NCI-H1930 (cell line): Measurements from ENCODE around the gene CPNE5.

Experiments
- DNase-seq, 2 experiments: peaks; one replicate each; lab custom pipeline; 2025; lab: John Stamatoyannopoulos, UW

CPNE5 gene

GRCh38 chr6:36838896-36839748 is at the start of gene CPNE5:
Gene CPNE5, minus strand, starts transcription at chr6:36839444. Its CDS starts 67 bp downstream, at chr6:36839377.
- DNase-seq: no peak

DNA sequence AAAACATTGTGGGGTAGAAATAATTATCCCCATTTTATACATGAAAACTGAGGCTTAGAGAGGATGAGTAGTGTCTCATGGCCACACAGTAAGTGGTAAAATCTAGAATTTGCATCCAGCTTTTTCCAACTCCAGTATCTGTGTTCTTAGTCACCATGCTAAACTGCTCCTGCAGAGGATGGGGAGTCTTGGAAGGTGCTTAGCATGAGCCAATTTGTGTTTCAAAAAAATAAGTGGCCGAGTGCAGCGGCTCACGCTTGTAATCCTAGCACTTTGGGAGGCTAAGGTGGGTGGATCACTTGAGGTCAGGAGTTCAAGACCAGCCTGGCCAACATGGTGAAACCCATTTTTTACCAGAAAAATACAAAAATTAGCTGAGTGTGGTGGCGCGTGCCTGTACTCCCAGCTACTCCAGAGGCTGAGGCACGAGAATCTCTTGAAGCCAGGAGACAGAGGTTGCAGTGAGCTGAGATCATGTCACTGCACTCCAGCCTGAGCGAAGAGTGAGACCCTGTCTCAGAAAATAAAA is 48.9 kb upstream of the CPNE5 start:
- no peak for DNase-seq

DNA sequence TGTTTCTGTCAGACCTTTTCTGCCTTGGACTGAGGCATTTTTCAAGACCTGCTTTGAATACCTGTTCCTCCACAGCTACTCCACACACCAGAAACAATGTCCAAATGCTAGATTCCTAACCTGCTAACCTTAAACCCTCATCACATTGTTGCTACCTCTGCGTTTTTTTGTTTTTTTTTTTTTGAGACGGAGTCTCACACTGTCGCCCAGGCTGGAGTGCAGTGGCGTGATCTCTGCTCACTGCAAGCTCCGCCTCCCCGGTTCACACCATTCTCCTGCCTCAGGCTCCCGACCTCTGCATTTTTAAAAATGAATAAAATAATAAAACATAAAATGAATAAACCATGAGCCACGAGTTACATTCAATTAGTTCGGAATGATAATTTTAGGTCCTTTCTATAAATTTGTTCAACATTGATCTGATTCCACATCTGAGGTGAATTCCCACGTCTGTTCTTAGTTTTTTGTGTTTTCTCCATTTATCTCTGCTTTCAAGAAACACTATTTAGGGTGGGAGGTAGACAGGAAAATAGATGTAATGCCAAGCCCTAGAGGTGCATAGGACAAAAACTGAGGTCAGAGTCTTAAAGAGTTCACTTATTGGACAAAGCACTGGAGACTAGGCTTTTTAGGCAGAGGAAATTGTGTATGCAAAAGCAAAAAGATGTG is 47.8 kb upstream of the CPNE5 start:
- no peak for DNase-seq

DNA sequence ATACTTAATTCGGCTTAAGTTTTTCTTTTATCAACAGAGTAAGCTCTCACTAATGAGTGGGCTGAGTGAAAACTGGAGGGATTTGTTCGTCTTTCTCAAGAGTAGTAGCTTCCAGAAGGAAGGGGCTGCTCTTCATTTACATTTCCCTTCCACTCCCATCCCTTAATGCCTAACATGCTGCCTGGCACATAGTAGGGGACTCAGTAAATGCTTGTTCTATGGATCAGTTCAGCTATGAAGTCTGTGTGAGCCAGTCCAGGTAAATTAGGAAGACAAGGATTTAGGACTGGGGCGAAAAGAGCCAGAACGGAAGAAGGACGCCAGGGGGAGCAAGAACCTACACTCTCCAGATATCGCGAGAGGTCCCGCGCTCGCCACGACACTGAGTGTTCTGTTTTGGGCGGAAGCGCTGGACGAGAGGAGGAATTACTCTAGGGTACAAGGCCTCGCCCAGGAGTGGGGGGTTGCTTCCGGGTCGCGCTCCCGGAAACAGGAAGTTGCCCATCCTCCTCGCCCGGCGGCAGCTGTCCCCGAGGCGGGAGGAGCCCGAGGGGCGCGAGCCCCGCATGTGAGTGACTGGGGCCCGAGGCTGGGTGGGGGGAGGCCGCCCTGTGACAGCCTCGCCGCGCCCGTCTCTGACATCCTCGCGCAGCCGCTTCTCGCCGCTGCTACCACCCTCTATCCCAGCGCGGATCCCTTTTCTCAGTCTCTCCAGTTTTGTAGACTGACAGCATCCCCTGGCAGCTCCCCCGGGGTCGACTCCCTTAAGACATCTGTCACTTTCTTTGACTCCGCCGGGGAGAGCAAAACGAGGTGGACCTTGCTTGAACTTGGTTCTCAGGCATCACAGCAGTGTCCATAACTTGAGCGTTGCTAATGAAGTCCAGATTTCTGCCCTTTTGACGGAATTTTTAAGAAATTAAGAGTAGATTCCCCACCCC is 46.5 kb upstream of the CPNE5 start, which contains the start of gene C6orf89:
Gene C6orf89, plus strand, starts transcription at position 492 of the 941 bp plus-strand sequence. CDS start 13,493 bp downstream, outside the sequence.
- DNase-seq: peak; percentile 96 to 98

DNA sequence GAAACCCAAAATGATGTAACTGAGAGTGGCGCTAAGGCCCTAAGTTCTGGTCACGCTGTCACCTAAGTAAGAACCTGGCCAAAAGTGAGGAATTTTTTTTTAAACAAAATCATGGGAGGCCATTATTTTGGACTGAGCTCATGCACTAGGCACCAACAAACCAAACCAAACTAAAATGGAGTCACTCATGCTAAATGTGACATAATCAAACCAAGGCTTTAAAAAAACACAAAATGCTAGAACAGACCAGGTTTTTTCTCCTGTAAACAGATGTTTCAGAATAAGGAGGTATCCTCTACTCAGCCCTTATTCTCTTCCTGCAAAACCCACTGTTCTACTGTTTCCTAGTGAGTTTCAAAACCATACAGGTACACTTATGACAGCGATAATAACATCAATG is 45.4 kb upstream of the CPNE5 start:
- no peak for DNase-seq

GRCh38 chr6:36875250-36875633 is 36.0 kb upstream of the CPNE5 start:
- DNase-seq: no peak

DNA sequence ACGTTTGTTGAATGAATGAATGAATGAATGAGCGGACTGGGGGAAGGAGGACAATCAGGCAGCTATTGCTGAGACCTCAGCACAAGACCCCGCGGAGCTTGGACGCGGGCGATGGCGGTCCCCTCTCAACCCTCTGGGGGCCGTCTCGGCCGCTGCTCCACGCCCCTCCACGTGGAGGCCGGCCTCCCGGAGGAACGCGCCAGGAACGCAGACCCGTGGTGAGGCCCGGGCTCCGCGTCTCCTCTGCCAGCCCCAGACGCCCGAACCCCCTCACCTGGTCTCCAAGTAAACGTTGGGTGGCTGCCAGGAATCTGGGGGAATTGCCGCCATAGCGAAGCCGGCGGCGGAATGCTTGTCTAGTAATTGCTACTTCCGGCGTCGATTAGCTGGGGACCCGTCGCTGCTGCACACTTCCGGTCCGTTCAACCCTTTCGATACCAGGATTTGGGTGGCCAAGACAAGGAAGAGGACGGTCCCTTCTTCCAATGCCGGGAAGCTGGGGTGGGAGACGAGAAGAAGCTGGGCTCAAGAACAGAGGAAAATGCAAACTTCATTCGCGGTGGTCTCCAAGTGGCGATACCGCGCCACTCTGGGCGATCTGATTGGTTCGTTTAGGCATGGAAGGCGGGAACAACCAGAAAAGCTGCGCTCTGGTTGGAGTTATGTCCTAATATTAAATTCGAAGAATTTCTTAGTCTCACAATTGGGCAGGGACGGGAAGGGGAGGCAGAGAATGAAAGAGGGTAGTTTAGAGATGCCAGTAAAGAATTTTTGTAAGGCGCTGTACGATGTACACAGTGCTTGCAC is 35.4 kb upstream of the CPNE5 start, which contains the start of gene PPIL1:
Gene PPIL1, minus strand, starts transcription at position 361 of the 807 bp plus-strand sequence. Its CDS starts 31 bp downstream, at position 330.
- peak; percentile 88 to 91 for DNase-seq

DNA sequence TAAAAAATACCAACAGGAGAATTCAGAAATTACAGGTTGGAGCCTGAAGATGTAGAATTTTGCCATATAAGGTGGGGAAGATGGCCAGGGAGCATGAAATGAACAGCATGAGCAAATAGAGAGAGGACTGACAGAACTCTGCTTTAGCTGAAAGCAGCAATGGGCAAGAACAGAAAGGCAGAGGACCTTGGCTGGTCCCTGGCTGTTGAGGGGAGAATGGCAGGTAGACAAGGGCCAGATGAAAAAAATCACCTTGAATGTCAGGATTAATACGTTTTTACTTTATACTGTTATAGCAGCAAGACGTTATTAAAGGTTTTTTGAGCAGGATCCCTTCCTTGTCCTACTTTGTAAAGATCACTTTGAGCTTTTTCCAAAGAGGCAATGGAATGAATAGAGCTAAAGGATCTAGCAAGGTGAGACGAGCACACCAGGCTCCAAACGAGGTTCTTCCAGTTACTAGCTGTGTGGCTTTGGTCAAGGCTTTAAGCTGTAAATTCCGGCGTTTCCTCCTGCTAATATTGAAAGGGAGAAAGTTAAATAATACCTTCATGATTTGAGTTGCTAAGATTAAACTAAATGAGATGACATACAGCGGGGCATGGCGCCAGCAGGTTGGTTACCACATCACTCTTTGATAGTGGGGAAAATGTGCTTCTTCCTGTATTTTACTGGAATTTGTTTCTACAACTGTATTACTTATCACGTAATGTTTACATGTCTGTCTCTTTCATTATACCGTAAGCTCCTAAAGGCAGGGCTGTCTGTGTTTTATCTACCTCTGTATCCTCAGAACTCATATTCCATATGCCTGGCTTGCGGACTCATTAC is 34.6 kb upstream of the CPNE5 start:
- no peak for DNase-seq

GRCh38 chr6:36873115-36873514 is 33.9 kb upstream of the CPNE5 start:
- DNase-seq: no peak

GRCh38 chr6:36871686-36872085 is 32.4 kb upstream of the CPNE5 start:
- no peak for DNase-seq

- DNase-seq: no peak
These were observed 28.4 kb upstream of the CPNE5 start for GRCh38 chr6:36867471-36868224.

DNA sequence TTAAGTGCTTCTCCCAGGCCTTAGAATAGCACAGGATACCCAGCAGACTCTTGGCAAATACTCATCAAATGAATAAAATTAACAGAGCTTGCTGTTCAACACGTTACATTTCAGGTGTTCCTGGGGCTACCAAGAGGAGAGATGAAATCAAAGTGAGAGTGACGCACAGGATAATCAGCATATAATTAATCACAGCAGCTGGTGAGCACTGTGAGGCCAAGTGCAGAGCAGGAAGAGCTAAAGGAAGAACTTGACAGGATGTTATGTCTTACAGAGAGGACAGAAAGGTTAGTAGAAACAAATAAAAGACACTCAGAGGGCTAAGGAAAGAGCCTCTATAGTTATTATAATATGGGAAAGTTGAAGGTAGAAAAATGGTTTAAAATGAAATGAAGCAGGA is 26.6 kb upstream of the CPNE5 start:
- DNase-seq: no peak

- no peak for DNase-seq
These were observed 24.7 kb upstream of the CPNE5 start for GRCh38 chr6:36863670-36864540.

GRCh38 chr6:36862848-36863382 is 23.7 kb upstream of the CPNE5 start:
- DNase-seq: no peak

DNA sequence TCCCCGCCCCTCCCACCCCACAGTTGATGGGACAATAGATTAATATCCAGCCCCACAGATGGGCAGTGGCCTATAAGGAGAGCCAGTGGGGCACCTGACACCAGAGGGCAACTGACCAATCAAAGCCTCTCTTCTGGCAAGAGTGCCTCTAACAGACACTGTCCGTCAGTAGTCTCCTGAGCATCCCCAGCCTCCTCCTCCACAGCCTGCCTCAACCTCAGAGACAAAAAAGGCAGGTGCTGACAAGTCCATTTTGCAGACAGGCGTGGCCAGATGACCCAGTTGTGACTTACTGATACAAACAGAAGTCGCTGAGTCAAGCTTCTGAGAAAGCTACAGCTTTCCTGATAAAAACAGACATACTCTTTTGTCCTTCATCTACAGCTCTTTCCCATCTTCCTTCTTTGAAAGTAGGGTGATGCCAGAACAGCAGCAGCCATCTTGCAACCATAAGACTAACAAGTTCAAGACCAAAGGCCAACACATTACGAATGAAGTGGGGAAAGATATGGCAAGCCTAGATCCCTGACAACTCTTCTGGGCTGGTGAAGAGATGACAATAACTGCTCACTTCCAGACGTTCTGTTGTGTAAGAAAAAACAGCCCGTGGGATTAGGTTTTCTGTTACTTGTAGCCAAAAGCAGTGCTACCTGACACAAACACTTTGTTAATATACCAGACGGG is 23.1 kb upstream of the CPNE5 start:
- DNase-seq: no peak

GRCh38 chr6:36860126-36860525 is 20.9 kb upstream of the CPNE5 start:
- no peak for DNase-seq

GRCh38 chr6:36858407-36858981 is 19.2 kb upstream of the CPNE5 start:
- no peak for DNase-seq
